Adrenal gland (tissue), 12 donors: ENCODE data around the gene IFITM2. TPM values are rescaled to one million over a fixed set of nuclear protein-coding genes. Genes with fewer than 3 reads are reported as not detected.

Experiments
- DNase-seq, 7 donors: peaks; one replicate each; pipeline ENCODE4 v3.0.0-alpha.2; 2019 to 2020
- H3K27ac ChIP-seq, 5 donors: fragments of 200-600 bp; sonication (generic) in 4 of 5; 1 replicate in 3 of 5; 2 replicates in 2 of 5; pipeline versions ENCODE4 v1.5.1 to v1.8.0; 2016 to 2020; ENCODE audit warnings: mild to moderate bottlenecking in 1 of 5
- H3K27me3 ChIP-seq: fragments of 200-600 bp; 2 replicates; pipeline ENCODE4 v1.8.0; 2021
- H3K36me3 ChIP-seq, 2 donors: fragments of 200-600 bp; replicated peaks in 1 of 2; 1 replicate in 1 of 2; 2 replicates in 1 of 2; pipeline versions ENCODE4 v1.5.1 to v1.8.0; 2018 to 2022
- H3K4me1 ChIP-seq, 2 donors: fragments of 200-600 bp; replicated peaks in 1 of 2; 1 replicate in 1 of 2; 2 replicates in 1 of 2; pipeline versions ENCODE4 v1.5.1 to v1.8.0; 2018 to 2021
- H3K4me3 ChIP-seq, 4 donors: fragments of 200-600 bp; sonication (generic) in 3 of 4; one replicate each; pipeline ENCODE4 v1.5.1; 2016 to 2018
- H3K9me3 ChIP-seq, 3 donors: fragments of 200-600 bp; sonication (generic) in 1 of 3; replicated peaks in 1 of 3; 1 replicate in 2 of 3; 2 replicates in 1 of 3; pipeline versions ENCODE4 v1.5.1 to v1.8.0; 2016 to 2021
- POLR2A ChIP-seq, 2 donors: fragments of 450-650 bp; IDR thresholded peaks; one replicate each; pipeline ENCODE4 v1.6.1; 2017; ENCODE audit warnings: antibody characterized with exemption in 2 of 2, mild to moderate bottlenecking in 2 of 2, moderate library complexity in 1 of 2
- WGBS, 4 donors: extraction: QIAGEN DNeasy Blood & Tissue Kit in 2 of 4; methylation state at CpG; one replicate each; pipeline versions ENCODE4 v1.1.5 to v1.1.7; 2013 to 2017; 5-methylcytosine and 5-hydroxymethylcytosine counted together
- intact Hi-C, 2 donors: fragments of 100-400 bp; cut with DNase I; formaldehyde crosslinking; loops; one replicate each; pipeline versions ENCODE4 v1.14.1 to v1.15.0; 2022 to 2023
- polyA plus RNA-seq, 3 donors: library from polyadenylated mRNA; stranded (reverse); fragments of 200-250 nt in 2 of 3; fragments of 350-450 nt in 1 of 3; fragmentation: Illumina TruSeq in 1 of 3; extraction: RNeasy Lipid Tissue Mini Kit (QIAGEN cat#74804) in 1 of 3; gene quantifications; one replicate each; pipeline ENCODE4 v1.2.3, GENCODE V29; 2013 to 2014
- total RNA-seq, 9 donors: library from RNA; depleted of rRNA in 4 of 9; stranded (reverse); fragments of >200 nt in 4 of 9; fragments of 120-200 nt in 1 of 9; fragmentation: NEBNext Ultra II Directional in 1 of 9; extraction: Animal tissue kit (Norgen Biotek cat#: 25700) in 1 of 9; gene quantifications; one replicate each; pipeline versions ENCODE4 v1.1.0 to v1.2.4, GENCODE V29; 2013 to 2023
- TF ChIP-seq, protein P1 (sequence below), 6 experiments: fragments of 450-650 bp in 4 of 6; fragments of 200-600 bp in 2 of 6; sonication (generic) in 1 of 6; IDR thresholded peaks; 1 replicate in 5 of 6; 2 replicates in 1 of 6; pipeline versions ENCODE4 v1.5.1 to v1.8.0; 2016 to 2021; ENCODE audit warnings: antibody characterized with exemption in 6 of 6, mild to moderate bottlenecking in 2 of 6, moderate library complexity in 1 of 6
- donor health status: healthy with polysubstance abuse.
- donor health status: Bipolar disorder and iron deficiency.
- donor health status: DM: yes; HTN: yes; CAD: no.
- donor health status: DM: no; HTN: no; CAD: no.
- donor health status: DM: no; HTN: no; CAD: no.
- donor health status: DM: yes; HTN: yes; CAD: no.

Gene IFITM2
- total and polyA plus RNA-seq, 12 donors = 30.7 to 835 (median 235) TPM

- no peak overlapping the region for H3K4me3 ChIP-seq
- H3K27me3 ChIP-seq = peaks cover 48% of the 10 kb centered on the region
- H3K9me3 ChIP-seq = no peaks in the 10 kb centered on the region
- peak in 1 of 7 donors; percentile 7 for DNase-seq
- no peaks in the 10 kb centered on the region for H3K36me3 ChIP-seq
- 46 to 61% (median 50%) methylated on average over 11 to 13 of the region's 13 CpGs for WGBS, 4 donors
- H3K4me1 ChIP-seq = peaks cover 0 to 13% of the 10 kb centered on the region in 2 donors
- TF ChIP-seq POLR2A (IDR thresholded peaks at IDR 0.05) = no peak
- TF ChIP-seq, protein P1, sequence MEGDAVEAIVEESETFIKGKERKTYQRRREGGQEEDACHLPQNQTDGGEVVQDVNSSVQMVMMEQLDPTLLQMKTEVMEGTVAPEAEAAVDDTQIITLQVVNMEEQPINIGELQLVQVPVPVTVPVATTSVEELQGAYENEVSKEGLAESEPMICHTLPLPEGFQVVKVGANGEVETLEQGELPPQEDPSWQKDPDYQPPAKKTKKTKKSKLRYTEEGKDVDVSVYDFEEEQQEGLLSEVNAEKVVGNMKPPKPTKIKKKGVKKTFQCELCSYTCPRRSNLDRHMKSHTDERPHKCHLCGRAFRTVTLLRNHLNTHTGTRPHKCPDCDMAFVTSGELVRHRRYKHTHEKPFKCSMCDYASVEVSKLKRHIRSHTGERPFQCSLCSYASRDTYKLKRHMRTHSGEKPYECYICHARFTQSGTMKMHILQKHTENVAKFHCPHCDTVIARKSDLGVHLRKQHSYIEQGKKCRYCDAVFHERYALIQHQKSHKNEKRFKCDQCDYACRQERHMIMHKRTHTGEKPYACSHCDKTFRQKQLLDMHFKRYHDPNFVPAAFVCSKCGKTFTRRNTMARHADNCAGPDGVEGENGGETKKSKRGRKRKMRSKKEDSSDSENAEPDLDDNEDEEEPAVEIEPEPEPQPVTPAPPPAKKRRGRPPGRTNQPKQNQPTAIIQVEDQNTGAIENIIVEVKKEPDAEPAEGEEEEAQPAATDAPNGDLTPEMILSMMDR (IDR thresholded peaks at IDR 0.05) = no peak
- intact Hi-C loops = no loop called here
- no peak overlapping the region for H3K27ac ChIP-seq
These were observed 24.8 kb upstream of the IFITM2 start for GRCh38 chr11:282630-283360.

GRCh38 chr11:283405-284104, 24.1 kb upstream of the IFITM2 start:
- H3K4me3 ChIP-seq = no peak overlapping the region
- TF ChIP-seq POLR2A (IDR thresholded peaks at IDR 0.05) = no peak
- TF ChIP-seq, protein P1 (IDR thresholded peaks at IDR 0.05) = no peak
- H3K4me1 ChIP-seq = peaks cover 0 to 13% of the 10 kb centered on the region in 2 donors
- peak in 1 of 7 donors; percentile 10 for DNase-seq
- no peaks in the 10 kb centered on the region for H3K36me3 ChIP-seq
- H3K27me3 ChIP-seq = peaks cover 45% of the 10 kb centered on the region
- intact Hi-C loops = no loop called here
- H3K27ac ChIP-seq = no peak overlapping the region
- 80 to 85% (median 81%) methylated on average over 23 of the region's 23 CpGs for WGBS, 4 donors
- H3K9me3 ChIP-seq = no peaks in the 10 kb centered on the region

- Histone ChIP-seq H3K4me1 (peaks cover 0 to 13% of the 10 kb centered on the region in 2 donors), H3K27me3 (peaks cover 37% of the 10 kb centered on the region), H3K4me3 (no peak overlapping the region), H3K36me3 (no peaks in the 10 kb centered on the region), H3K27ac (no peak overlapping the region), H3K9me3 (no peaks in the 10 kb centered on the region)
- 74 to 93% (median 82%) methylated on average over 6 to 24 of the region's 24 CpGs for WGBS, 4 donors
- peak in 2 of 7 donors; percentile 11 to 14 for DNase-seq
- intact Hi-C loops = no loop called here
- TF ChIP-seq, protein P1 (IDR thresholded peaks at IDR 0.05) = no peak
- TF ChIP-seq POLR2A (IDR thresholded peaks at IDR 0.05) = no peak
These were observed 23.3 kb upstream of the IFITM2 start for GRCh38 chr11:284105-285020.
